AG09319 (cell line): Measurements from ENCODE around the gene PRSS12.
A peak's percentile ranks its signal among the peaks of the same experiment; 100 is the strongest.

Experiments
- DNase-seq: peaks from one replicate; pipeline ENCODE4 v3.0.0-alpha.2; 2010; ENCODE audit warnings: low read depth; ENCODE audit errors: extremely low read depth
- TF ChIP-seq, protein P1 (sequence below): IDR thresholded peaks from 2 replicates; pipeline ENCODE4 v1.5.1; 2011; ENCODE audit warnings: low read depth, mild to moderate bottlenecking, inconsistent platforms, low read length, moderate library complexity

The PRSS12 gene

GRCh38 chr4:118296729-118297128, 56.1 kb downstream of the PRSS12 start:
- no peak for DNase-seq

GRCh38 chr4:118290951-118291350, 61.9 kb downstream of the PRSS12 start:
- DNase-seq, result no peak
- TF ChIP-seq, protein P1, sequence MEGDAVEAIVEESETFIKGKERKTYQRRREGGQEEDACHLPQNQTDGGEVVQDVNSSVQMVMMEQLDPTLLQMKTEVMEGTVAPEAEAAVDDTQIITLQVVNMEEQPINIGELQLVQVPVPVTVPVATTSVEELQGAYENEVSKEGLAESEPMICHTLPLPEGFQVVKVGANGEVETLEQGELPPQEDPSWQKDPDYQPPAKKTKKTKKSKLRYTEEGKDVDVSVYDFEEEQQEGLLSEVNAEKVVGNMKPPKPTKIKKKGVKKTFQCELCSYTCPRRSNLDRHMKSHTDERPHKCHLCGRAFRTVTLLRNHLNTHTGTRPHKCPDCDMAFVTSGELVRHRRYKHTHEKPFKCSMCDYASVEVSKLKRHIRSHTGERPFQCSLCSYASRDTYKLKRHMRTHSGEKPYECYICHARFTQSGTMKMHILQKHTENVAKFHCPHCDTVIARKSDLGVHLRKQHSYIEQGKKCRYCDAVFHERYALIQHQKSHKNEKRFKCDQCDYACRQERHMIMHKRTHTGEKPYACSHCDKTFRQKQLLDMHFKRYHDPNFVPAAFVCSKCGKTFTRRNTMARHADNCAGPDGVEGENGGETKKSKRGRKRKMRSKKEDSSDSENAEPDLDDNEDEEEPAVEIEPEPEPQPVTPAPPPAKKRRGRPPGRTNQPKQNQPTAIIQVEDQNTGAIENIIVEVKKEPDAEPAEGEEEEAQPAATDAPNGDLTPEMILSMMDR, result no peak

More at GRCh38 chr4:118296729-118297128, 56.1 kb downstream of the PRSS12 start:
- TF ChIP-seq, protein P1, result no peak

- TF ChIP-seq, protein P1, result no peak
- peak; percentile 84 for DNase-seq
Measured at GRCh38 chr4:118289794-118290193, 63.0 kb downstream of the PRSS12 start.

DNA sequence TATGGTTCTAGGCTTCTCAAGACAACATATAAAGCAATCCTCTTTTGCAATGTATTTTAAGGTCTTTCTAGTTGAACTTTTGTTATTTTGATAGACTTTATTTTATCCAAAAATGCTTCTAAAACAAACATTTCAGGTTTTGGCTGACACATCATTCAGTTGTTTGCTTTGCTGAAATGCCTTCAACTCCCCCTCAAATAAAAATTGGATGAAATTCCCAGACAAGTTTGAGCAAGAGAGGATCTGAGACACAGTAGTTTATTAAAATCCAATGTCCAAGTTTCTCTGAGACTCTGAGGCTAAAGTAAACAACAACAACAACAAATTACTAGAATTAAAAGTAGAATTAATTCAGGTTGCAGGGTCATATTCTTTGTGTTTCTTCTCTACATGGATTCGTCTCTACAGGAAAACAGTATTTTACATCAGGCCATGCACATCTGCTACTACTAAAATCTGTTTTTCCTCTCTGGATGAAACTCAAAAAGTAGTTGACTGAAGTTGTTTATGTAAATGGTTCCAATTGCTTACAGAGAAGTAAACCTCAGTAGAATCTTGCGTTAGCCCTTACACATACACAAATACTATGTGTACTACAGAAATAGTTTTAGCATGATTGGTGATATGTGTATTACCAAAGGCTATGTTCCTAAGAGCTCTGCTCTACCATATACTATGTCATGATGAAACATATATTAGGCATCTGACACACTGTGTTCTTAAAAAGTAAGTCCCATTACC, 64.9 kb downstream of the PRSS12 start:
- DNase-seq, result peak; percentile 61
- TF ChIP-seq, protein P1, result no peak

DNA sequence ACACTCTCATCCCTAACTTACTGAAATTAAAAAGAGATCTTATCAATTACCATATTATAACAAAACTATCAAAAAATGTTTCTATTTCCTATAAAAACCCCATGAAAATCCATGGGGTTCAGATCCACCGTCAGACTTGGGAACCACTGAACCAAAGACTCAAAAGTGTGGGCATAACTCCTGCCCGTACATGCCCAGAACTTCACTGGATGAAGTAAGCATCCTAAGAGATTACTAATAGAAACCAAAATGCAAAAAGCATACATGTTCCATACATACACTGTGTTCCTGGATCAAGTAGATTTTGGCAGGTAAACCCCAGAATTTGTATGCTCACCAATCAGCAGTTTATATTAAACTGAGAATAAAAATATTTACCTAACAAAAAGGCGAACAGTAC, 66.1 kb downstream of the PRSS12 start:
- DNase-seq, result no peak
- TF ChIP-seq, protein P1, result no peak

DNA sequence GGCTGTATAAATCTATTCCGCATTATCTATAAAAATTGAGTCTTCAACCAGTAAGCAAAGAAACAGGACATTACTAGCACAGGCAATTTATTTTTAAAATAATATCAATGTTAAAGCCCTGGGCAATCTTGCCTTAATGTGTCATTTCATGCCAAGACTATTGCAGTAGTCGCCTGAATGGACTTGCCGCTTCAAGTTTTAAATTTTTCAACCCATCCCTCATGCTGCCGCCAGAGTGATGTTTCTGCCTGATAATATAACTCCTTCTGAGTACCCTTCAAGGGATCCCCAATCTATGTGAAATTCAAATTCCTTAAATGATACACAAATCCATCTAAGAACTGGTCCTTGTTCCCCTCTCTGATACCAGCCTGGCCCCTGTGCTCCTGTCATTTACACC, 66.9 kb downstream of the PRSS12 start:
- DNase-seq, result no peak
- TF ChIP-seq, protein P1, result no peak

- no peak for DNase-seq
- TF ChIP-seq, protein P1, result no peak
Measured at GRCh38 chr4:118284169-118284568, 68.6 kb downstream of the PRSS12 start.
